GM20000 (cell line): ENCODE results near the gene CP.

Source experiments
- DNase-seq: peaks from one replicate; pipeline ENCODE4 v3.0.0; 2012; ENCODE audit warnings: low spot score
- TF ChIP-seq, protein P1 (sequence below): IDR thresholded peaks from 2 replicates; pipeline ENCODE4 v1.5.1; 2012; ENCODE audit warnings: mild to moderate bottlenecking, control low read depth; ENCODE audit errors: extremely low read depth, missing control alignments

Gene CP

DNA sequence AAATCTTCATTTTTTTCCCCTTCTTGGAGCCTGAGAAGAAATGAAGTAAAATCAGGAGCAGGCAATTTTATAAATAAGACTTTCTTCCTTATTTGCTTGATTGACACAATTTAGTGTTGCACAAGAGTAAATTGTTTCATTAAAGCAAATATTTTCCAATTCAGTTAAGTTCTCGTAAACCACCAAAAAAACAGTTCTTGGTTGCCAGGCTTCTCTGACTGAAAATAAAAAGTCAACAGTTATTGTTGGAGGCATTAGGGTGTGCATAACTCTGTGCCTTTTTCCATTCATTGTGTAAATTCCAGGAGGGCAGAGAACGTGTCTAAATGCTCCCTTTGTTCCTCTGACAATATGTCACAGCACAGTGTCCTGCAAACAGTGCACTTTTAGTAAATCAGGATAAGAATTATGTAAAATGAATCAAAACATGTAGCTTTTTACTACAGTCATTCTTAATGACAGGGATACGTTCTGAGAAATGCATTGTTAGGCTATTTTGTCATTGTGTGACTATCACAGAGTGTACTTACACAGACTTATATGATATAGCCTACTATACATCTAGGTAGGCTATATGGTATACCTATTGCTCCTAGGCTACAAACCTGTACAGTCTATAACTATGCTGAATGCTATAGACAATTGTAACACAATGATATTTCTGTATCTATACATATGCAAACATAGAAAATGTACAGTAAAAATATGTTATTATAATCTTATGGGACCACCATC is at the start of gene CP:
Gene CP, minus strand, starts transcription at position 47 of the 735 bp plus-strand sequence. Its CDS starts 37 bp downstream, at position 10.
- TF ChIP-seq, protein P1, sequence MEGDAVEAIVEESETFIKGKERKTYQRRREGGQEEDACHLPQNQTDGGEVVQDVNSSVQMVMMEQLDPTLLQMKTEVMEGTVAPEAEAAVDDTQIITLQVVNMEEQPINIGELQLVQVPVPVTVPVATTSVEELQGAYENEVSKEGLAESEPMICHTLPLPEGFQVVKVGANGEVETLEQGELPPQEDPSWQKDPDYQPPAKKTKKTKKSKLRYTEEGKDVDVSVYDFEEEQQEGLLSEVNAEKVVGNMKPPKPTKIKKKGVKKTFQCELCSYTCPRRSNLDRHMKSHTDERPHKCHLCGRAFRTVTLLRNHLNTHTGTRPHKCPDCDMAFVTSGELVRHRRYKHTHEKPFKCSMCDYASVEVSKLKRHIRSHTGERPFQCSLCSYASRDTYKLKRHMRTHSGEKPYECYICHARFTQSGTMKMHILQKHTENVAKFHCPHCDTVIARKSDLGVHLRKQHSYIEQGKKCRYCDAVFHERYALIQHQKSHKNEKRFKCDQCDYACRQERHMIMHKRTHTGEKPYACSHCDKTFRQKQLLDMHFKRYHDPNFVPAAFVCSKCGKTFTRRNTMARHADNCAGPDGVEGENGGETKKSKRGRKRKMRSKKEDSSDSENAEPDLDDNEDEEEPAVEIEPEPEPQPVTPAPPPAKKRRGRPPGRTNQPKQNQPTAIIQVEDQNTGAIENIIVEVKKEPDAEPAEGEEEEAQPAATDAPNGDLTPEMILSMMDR = no peak
- DNase-seq = no peak

- TF ChIP-seq, protein P1 = no peak
- DNase-seq = no peak
Measured at GRCh38 chr3:149270180-149270579, 48.6 kb upstream of the CP start.

DNA sequence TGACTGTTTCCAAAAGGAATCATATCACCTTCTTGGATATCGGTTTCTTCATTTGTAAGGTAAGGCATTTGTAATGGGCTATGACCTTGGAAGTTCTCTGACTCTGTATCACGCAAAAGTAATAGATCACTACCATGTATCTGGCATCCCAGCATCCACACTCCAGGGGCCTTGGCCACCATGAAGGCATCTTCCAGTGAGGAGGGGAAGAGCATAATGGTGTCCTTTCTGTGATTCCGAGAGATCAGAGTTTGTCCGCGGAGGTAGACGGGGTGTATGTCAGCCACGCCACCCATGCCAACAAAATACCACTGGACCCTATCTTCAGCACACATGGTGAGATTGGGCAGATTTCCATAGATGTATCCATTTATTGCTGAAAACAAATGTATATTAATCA is 48.1 kb upstream of the CP start:
- TF ChIP-seq, protein P1 = no peak

DNA sequence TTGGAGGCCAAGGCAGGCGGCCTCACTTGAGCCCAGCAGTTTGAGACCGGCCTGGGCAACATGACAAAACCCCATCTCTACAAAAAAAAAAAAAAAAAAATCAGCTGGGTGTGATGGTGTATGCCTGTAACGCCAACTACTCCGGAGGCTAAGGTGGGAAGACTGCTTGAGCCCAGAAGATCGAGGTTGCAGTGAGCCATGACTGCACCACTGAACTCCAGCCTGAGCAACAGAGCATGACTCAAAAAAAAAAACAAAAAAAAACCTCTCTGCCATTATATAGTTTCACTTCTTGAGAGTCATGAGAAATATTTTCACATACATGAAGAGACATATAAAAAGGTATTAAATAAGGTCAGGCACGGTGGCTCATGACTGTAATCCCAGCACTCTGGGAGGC is 45.9 kb upstream of the CP start:
- no peak for DNase-seq
- TF ChIP-seq, protein P1 = no peak

More for the DNA sequence above, 48.1 kb upstream of the CP start:
- no peak for DNase-seq

- DNase-seq = no peak
- TF ChIP-seq, protein P1 = no peak
Measured at GRCh38 chr3:149266736-149267135, 45.1 kb upstream of the CP start.

- TF ChIP-seq, protein P1 = no peak
- no peak for DNase-seq
Measured at GRCh38 chr3:149263856-149264255, 42.2 kb upstream of the CP start.

DNA sequence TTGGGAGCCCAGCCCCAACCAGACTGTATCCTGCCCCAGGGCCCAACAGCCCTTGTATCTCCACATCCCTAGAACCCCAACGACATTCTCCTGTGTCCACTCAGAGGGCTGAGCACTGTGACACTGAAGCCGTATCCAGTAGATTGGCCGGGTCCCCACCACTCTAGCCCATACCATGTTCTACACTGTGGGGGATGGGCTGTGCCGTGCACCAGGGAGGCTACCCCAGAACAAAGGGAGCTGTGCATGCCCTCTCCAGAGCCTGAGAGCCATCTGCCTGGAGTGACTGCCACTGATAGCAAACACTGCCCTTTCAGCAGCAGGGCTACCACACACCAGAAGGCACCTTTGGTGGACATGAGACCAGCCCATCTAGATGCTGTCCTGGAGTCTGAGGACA is 37.1 kb upstream of the CP start:
- TF ChIP-seq, protein P1 = no peak
- no peak for DNase-seq
